ENCODE measurements around the gene CUBN.

The CUBN gene

DNA sequence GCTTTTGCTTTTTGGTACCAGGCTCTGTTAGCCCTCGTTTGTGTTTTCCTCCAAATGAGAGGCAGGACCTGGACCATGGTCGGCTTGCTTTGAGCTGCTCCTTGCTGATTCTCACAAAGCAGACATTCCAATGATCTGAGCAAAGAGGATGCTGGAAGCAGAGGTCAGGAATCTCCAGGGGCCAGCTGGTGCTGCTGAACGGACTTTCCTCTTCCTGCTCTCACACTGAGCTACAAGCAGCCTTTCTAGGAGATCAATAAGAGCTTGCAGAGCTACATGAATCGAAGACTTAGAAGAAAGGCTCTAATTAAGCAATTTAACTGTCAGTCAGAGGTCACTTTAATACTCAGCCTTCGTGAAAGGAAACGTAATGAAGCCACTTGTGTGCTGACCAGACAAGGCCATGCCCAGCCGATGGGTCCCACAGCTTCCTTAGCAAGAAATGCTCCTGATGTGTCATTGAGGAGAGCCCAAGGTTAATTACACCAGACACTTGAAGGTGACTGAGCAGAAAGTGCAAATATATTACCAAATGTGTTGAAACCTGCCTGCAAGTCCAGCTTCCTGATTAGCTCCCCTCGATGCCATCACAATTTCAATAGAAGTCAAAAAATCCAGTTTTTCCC is 161.1 kb downstream of the CUBN start:
- Histone ChIP-seq H3K9me3 (ENCODE audit: severe bottlenecking) (no peaks in the 10 kb centered on the region), H3K27ac (no peak overlapping the region), H3K4me3 (ENCODE audit: low read depth, low read length) (no peak overlapping the region), H3K27me3 (ENCODE audit: insufficient read depth, low read depth, severe bottlenecking) (no peaks in the 10 kb centered on the region), H3K36me3 (no peaks in the 10 kb centered on the region)
- peak; percentile 6 for DNase-seq
- TF ChIP-seq, protein P1, sequence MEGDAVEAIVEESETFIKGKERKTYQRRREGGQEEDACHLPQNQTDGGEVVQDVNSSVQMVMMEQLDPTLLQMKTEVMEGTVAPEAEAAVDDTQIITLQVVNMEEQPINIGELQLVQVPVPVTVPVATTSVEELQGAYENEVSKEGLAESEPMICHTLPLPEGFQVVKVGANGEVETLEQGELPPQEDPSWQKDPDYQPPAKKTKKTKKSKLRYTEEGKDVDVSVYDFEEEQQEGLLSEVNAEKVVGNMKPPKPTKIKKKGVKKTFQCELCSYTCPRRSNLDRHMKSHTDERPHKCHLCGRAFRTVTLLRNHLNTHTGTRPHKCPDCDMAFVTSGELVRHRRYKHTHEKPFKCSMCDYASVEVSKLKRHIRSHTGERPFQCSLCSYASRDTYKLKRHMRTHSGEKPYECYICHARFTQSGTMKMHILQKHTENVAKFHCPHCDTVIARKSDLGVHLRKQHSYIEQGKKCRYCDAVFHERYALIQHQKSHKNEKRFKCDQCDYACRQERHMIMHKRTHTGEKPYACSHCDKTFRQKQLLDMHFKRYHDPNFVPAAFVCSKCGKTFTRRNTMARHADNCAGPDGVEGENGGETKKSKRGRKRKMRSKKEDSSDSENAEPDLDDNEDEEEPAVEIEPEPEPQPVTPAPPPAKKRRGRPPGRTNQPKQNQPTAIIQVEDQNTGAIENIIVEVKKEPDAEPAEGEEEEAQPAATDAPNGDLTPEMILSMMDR (IDR thresholded peaks at IDR 0.05; ENCODE audit: low read depth, low read length), result no peak

DNA sequence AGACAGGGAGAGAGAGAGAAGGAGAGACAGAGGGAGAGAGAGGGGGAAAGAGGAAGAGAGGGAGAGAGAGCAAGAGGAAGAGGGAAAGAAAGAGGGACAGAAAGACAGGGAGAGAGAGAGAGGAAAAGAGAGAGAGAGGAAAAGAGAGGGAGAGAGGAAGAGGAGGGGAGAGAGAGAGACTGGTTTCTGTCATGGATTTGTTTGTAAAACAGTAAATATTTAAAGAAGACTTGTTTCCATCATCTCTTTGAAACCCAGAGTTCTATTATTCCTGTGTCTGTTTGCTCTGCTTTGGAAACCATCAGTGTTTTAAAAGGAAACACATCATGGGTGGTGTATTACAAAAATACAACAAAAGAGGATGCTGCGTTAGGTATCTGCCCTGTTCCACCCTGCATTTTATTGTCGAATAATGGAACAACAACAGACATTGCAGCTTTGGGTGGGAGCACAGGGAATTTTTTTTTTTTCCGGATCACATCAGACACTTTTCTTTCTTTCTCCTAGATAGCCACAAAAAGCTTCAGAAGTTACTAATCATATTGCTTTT is 161.7 kb downstream of the CUBN start:
- Histone ChIP-seq H3K27ac (no peak overlapping the region), H3K9me3 (ENCODE audit: severe bottlenecking) (no peaks in the 10 kb centered on the region), H3K27me3 (ENCODE audit: insufficient read depth, low read depth, severe bottlenecking) (no peaks in the 10 kb centered on the region), H3K4me3 (ENCODE audit: low read depth, low read length) (no peak overlapping the region), H3K36me3 (no peaks in the 10 kb centered on the region)
- TF ChIP-seq, protein P1 (IDR thresholded peaks at IDR 0.05; ENCODE audit: low read depth, low read length), result no peak
- no peak for DNase-seq

DNA sequence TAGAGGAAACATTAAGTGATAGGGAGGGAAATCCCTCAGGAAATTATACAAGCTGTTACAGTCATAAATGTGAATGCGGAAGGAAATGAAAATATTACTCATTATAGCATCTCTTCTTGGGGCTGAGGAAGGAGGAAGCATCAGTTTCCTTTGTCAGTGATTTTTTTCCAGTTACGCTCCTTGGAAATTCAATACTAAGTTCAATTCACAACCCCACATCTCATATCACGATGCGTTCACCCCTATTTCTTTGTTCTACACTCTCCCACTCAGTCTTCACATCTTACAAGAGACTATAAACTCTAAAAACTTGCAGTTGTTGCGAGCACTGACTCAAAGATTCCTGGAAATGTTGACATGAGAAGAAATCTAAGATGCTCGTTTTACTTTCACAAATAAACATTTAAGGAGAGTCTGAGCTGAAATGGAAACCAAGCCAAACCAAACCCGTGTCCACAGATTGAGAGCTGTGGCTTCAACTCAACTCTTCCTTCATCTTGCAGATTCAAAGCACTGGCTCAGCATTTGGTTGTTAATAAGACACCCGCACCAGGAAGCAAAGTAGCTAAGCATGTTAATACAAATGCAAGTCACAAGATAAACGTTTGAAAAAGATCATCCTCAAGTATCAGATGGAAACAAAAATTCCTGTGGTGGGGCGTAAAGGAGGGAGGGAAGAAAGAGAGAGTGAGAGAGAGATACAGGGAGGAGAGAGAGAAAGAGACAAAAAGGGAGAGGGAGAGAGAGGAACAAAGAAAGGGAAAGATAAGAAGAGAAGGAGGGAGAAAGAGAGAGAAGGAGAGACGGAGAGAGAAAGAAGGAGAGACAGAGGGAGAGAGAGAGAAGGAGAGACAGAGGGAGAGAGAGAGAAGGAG is 162.4 kb downstream of the CUBN start:
- Histone ChIP-seq H3K4me3 (ENCODE audit: low read depth, low read length) (no peak overlapping the region), H3K27ac (no peak overlapping the region), H3K27me3 (ENCODE audit: insufficient read depth, low read depth, severe bottlenecking) (no peaks in the 10 kb centered on the region), H3K36me3 (no peaks in the 10 kb centered on the region), H3K9me3 (ENCODE audit: severe bottlenecking) (no peaks in the 10 kb centered on the region)
- no peak for DNase-seq
- TF ChIP-seq, protein P1 (IDR thresholded peaks at IDR 0.05; ENCODE audit: low read depth, low read length), result no peak

DNA sequence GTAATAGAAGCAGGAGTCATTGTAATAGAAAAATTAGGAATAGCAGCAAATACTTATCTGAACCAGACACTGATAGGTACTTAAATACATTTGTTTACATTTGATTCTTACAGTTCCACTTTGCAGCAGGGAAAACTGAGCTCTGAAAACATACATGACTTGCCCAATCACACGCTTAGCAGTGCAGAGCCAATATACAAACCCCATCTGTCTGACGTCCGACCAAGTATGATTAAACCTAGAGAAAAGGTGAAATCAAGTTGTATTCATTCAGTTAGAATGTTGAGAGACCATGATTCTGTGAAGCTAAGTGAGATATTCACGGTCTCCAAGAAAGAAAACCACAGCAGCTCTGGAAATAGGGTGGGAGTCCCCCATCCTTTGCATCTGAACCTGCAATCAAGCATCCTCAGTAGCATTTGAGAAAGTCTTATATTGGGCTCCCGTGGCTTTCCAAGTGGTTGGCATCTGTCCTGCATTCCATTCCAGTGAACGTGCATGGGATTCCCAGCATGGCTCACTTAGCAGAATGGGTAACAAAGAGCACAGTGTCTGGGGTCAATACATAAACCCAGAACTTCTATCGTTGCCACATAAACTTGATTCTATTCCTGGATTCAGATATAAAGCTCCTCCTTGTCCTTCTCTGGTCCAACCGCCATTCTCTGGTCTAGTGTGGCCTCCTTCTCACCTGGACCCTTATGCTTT is 163.7 kb downstream of the CUBN start:
- TF ChIP-seq, protein P1 (IDR thresholded peaks at IDR 0.05; ENCODE audit: low read depth, low read length), result no peak
- Histone ChIP-seq H3K27me3 (ENCODE audit: insufficient read depth, low read depth, severe bottlenecking) (no peaks in the 10 kb centered on the region), H3K27ac (no peak overlapping the region), H3K36me3 (no peaks in the 10 kb centered on the region), H3K9me3 (ENCODE audit: severe bottlenecking) (no peaks in the 10 kb centered on the region), H3K4me3 (ENCODE audit: low read depth, low read length) (no peak overlapping the region)
- no peak for DNase-seq

DNA sequence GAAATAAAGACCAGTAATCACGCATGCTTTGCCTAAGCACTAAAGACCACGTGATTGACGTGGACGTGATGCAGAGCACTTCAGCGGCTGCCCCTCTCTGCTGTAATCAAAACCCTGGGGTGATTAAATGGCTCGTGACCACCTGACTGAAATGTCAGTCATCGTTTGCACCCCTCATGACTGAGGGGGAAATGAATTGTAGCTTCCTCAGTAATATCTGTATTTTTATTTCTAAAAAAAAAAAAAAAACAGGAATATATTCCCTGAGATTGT is 164.3 kb downstream of the CUBN start:
- TF ChIP-seq, protein P1 (IDR thresholded peaks at IDR 0.05; ENCODE audit: low read depth, low read length), result no peak

More for the DNA sequence above, 164.3 kb downstream of the CUBN start:
- H3K36me3 ChIP-seq, result no peaks in the 10 kb centered on the region
- no peaks in the 10 kb centered on the region for H3K27me3 ChIP-seq (ENCODE audit: insufficient read depth, low read depth, severe bottlenecking)
- no peak for DNase-seq
- no peaks in the 10 kb centered on the region for H3K9me3 ChIP-seq (ENCODE audit: severe bottlenecking)
- peak overlapping the region; percentile 52 for H3K27ac ChIP-seq
- no peak overlapping the region for H3K4me3 ChIP-seq (ENCODE audit: low read depth, low read length)
